Adrenal gland (tissue), 12 donors: ENCODE measurements around the gene PRICKLE2. TPM values are rescaled to one million over a fixed set of nuclear protein-coding genes. Genes with fewer than 3 reads are reported as not detected.
"Not testable (repeated sequence)": the region's sequence is repeated elsewhere in the genome, so short reads cannot be mapped to it uniquely, and the experiment has no call there.

Experiments
- DNase-seq, 7 donors: peaks; one replicate each; pipeline ENCODE4 v3.0.0-alpha.2; 2019 to 2020
- H3K27ac ChIP-seq, 5 donors: fragments of 200-600 bp; sonication (generic) in 4 of 5; 1 replicate in 3 of 5; 2 replicates in 2 of 5; pipeline versions ENCODE4 v1.5.1 to v1.8.0; 2016 to 2020; ENCODE audit warnings: mild to moderate bottlenecking in 1 of 5
- H3K27me3 ChIP-seq: fragments of 200-600 bp; 2 replicates; pipeline ENCODE4 v1.8.0; 2021
- H3K36me3 ChIP-seq, 2 donors: fragments of 200-600 bp; replicated peaks in 1 of 2; 1 replicate in 1 of 2; 2 replicates in 1 of 2; pipeline versions ENCODE4 v1.5.1 to v1.8.0; 2018 to 2022
- H3K4me1 ChIP-seq, 2 donors: fragments of 200-600 bp; replicated peaks in 1 of 2; 1 replicate in 1 of 2; 2 replicates in 1 of 2; pipeline versions ENCODE4 v1.5.1 to v1.8.0; 2018 to 2021
- H3K4me3 ChIP-seq, 4 donors: fragments of 200-600 bp; sonication (generic) in 3 of 4; one replicate each; pipeline ENCODE4 v1.5.1; 2016 to 2018
- H3K9me3 ChIP-seq, 3 donors: fragments of 200-600 bp; sonication (generic) in 1 of 3; replicated peaks in 1 of 3; 1 replicate in 2 of 3; 2 replicates in 1 of 3; pipeline versions ENCODE4 v1.5.1 to v1.8.0; 2016 to 2021
- POLR2A ChIP-seq, 2 donors: fragments of 450-650 bp; IDR thresholded peaks; one replicate each; pipeline ENCODE4 v1.6.1; 2017; ENCODE audit warnings: antibody characterized with exemption in 2 of 2, mild to moderate bottlenecking in 2 of 2, moderate library complexity in 1 of 2
- WGBS, 4 donors: extraction: QIAGEN DNeasy Blood & Tissue Kit in 2 of 4; methylation state at CpG; one replicate each; pipeline versions ENCODE4 v1.1.5 to v1.1.7; 2013 to 2017; 5-methylcytosine and 5-hydroxymethylcytosine counted together
- intact Hi-C, 2 donors: fragments of 100-400 bp; cut with DNase I; formaldehyde crosslinking; loops; one replicate each; pipeline versions ENCODE4 v1.14.1 to v1.15.0; 2022 to 2023
- polyA plus RNA-seq, 3 donors: library from polyadenylated mRNA; stranded (reverse); fragments of 200-250 nt in 2 of 3; fragments of 350-450 nt in 1 of 3; fragmentation: Illumina TruSeq in 1 of 3; extraction: RNeasy Lipid Tissue Mini Kit (QIAGEN cat#74804) in 1 of 3; gene quantifications; one replicate each; pipeline ENCODE4 v1.2.3, GENCODE V29; 2013 to 2014
- total RNA-seq, 9 donors: library from RNA; depleted of rRNA in 4 of 9; stranded (reverse); fragments of >200 nt in 4 of 9; fragments of 120-200 nt in 1 of 9; fragmentation: NEBNext Ultra II Directional in 1 of 9; extraction: Animal tissue kit (Norgen Biotek cat#: 25700) in 1 of 9; gene quantifications; one replicate each; pipeline versions ENCODE4 v1.1.0 to v1.2.4, GENCODE V29; 2013 to 2023
- TF ChIP-seq, protein P1 (sequence below), 6 experiments: fragments of 450-650 bp in 4 of 6; fragments of 200-600 bp in 2 of 6; sonication (generic) in 1 of 6; IDR thresholded peaks; 1 replicate in 5 of 6; 2 replicates in 1 of 6; pipeline versions ENCODE4 v1.5.1 to v1.8.0; 2016 to 2021; ENCODE audit warnings: antibody characterized with exemption in 6 of 6, mild to moderate bottlenecking in 2 of 6, moderate library complexity in 1 of 6
- donor health status: healthy with polysubstance abuse.
- donor health status: Bipolar disorder and iron deficiency.
- donor health status: DM: yes; HTN: yes; CAD: no.
- donor health status: DM: no; HTN: no; CAD: no.
- donor health status: DM: no; HTN: no; CAD: no.
- donor health status: DM: yes; HTN: yes; CAD: no.

PRICKLE2 gene
- total and polyA plus RNA-seq, 12 donors, result 1.3 to 15.7 (median 8.1) TPM

DNA sequence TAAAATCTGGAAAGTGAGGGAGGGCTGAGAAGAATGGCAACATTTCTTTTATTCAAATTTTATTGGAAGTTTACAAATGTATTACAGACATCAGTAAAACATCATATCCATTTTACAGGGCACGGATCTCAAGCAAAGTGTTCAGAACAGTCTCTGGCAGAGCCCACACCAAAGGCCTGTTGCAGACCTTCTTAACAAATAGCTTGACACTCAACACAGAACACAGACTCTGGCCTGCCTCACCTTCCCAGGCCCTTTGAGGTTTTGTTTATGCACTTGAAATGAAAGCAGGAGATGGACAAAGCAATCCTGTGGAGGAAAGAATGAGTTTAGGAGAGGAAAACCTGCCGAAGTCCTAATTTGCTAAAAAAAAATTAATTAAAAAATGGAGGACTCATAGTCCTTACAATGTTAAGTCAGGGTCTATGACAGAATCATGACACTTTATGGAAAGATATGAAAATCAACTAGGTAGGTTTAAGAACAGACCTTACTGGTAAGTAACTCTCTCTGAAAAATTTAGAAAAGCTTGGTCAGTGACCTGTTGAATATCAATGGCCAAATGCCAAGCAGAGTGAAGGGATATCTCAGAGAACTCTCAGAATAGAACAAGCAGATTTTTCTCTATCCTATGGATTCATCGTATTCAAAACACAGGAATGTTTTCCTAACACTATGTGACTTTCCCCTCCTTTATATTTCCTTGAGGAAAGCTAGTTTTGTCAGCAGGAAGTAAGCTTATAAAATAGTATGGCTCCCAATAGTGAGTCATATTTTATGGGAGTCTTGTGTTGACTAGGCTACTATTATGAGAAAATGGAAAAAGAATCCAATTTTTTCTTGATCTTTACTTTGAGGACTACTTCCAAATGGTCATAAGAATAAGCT, 131.2 kb downstream of the PRICKLE2 start:
- no peaks in the 10 kb centered on the region for H3K4me1 ChIP-seq
- H3K27me3 ChIP-seq, result no peaks in the 10 kb centered on the region
- intact Hi-C loops, result no loop called here
- WGBS, 4 donors, result 77 to 87% (median 82%) methylated on average over 3 of the region's 3 CpGs
- no peaks in the 10 kb centered on the region for H3K9me3 ChIP-seq
- TF ChIP-seq POLR2A (IDR thresholded peaks at IDR 0.05), result no peak
- TF ChIP-seq, protein P1, sequence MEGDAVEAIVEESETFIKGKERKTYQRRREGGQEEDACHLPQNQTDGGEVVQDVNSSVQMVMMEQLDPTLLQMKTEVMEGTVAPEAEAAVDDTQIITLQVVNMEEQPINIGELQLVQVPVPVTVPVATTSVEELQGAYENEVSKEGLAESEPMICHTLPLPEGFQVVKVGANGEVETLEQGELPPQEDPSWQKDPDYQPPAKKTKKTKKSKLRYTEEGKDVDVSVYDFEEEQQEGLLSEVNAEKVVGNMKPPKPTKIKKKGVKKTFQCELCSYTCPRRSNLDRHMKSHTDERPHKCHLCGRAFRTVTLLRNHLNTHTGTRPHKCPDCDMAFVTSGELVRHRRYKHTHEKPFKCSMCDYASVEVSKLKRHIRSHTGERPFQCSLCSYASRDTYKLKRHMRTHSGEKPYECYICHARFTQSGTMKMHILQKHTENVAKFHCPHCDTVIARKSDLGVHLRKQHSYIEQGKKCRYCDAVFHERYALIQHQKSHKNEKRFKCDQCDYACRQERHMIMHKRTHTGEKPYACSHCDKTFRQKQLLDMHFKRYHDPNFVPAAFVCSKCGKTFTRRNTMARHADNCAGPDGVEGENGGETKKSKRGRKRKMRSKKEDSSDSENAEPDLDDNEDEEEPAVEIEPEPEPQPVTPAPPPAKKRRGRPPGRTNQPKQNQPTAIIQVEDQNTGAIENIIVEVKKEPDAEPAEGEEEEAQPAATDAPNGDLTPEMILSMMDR (IDR thresholded peaks at IDR 0.05), result no peak
- no peak overlapping the region for H3K4me3 ChIP-seq
- H3K36me3 ChIP-seq, result no peaks in the 10 kb centered on the region
- no peak overlapping the region for H3K27ac ChIP-seq
- DNase-seq, result no peak

DNA sequence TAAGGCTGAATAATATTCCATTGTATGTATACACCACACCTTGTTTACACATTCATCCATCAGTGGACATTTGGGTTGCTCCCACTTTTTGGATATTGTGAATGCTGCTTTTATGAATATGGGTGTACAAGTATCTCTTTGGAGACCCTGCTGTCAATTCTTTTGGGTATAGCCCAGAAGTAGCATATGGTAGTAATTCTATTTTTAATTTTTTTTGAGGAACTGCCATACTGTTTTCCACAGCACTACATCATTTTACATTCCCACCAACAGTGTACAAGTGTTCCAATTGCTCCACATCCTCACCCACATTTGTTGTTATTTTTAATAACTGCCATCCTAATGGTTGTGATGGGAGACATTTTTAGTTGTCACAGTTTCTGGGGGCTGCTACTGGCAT, 132.1 kb downstream of the PRICKLE2 start:
- H3K36me3 ChIP-seq, result no peaks in the 10 kb centered on the region
- H3K4me3 ChIP-seq, result no peak overlapping the region
- DNase-seq, result no peak
- TF ChIP-seq, protein P1 (IDR thresholded peaks at IDR 0.05), result no peak
- no peak for TF ChIP-seq POLR2A (IDR thresholded peaks at IDR 0.05)
- H3K27me3 ChIP-seq, result no peaks in the 10 kb centered on the region
- intact Hi-C loops, result no loop called here
- H3K27ac ChIP-seq, result no peak overlapping the region
- H3K9me3 ChIP-seq, result no peaks in the 10 kb centered on the region
- peaks cover 0 to 3% of the 10 kb centered on the region in 2 donors for H3K4me1 ChIP-seq

DNA sequence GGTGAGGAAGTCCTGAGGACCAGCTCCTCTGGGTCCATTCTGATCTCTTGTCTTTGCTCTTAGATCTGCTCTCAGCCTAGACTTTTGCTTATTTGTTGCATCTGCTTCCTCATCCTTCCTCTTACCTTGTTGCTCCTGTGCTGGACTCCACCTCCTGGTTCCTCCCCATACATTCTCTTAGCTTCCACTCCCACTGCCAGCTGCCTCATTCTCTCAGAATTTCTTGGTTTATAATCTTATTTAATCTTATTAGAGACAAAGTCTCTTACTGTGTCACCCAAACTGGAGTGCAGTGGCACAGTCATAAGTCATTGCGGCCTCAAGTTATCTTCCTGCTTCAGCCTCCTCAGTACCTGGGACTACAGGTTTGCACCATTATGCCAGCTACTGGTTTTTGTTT, 133.8 kb downstream of the PRICKLE2 start:
- Histone ChIP-seq H3K9me3 (no peaks in the 10 kb centered on the region), H3K4me1 (peaks cover 0 to 6% of the 10 kb centered on the region in 2 donors), H3K4me3 (no peak overlapping the region), H3K36me3 (no peaks in the 10 kb centered on the region), H3K27me3 (no peaks in the 10 kb centered on the region), H3K27ac (no peak overlapping the region)
- DNase-seq, result no peak
- intact Hi-C loops, result no loop called here
- 95 to 100% (median 96%) methylated on average over 1 of the region's 1 CpG for WGBS, 4 donors
- no peak for TF ChIP-seq POLR2A (IDR thresholded peaks at IDR 0.05)
- TF ChIP-seq, protein P1 (IDR thresholded peaks at IDR 0.05), result no peak

DNA sequence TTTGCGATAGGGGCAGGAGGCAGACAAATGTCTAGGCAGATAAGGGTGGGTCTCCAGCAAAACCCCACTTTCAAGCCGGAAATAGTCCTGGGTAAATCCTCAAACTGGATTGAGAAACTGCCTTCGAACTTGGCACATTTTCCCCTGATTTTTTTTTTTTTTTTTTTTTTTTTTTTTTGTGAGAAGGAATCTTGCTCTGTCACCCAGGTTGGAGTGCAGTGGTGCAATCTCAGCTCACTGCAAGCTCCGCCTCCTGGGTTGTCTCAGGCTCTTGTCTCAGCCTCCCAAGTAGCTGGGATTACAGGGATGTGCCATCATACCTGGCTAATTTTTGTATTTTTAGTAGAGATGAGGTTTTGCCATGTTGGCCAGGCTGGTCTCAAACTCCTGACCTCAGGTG, 135.9 kb downstream of the PRICKLE2 start:
- H3K9me3 ChIP-seq, H3K4me3 ChIP-seq, H3K36me3 ChIP-seq, H3K27me3 ChIP-seq, H3K4me1 ChIP-seq, intact Hi-C loops: not testable (repeated sequence)
- 49 to 71% (median 64%) methylated on average over 4 of the region's 4 CpGs for WGBS, 4 donors
- peak in 1 of 7 donors; percentile 29 for DNase-seq
- H3K27ac ChIP-seq, result peak overlapping the region in 1 of 5 donors; percentile 5
